Sigmoid colon (tissue), 4 donors: ENCODE data around the gene SETBP1.

Source experiments
- CTCF ChIP-seq, 4 experiments: fragments of 450-650 bp in 3 of 4; fragments of 200-600 bp in 1 of 4; IDR thresholded peaks; one replicate each; pipeline ENCODE4 v1.5.1; 2016 to 2019; ENCODE audit warnings: antibody characterized with exemption in 4 of 4, mild to moderate bottlenecking in 3 of 4, moderate library complexity in 2 of 4
- POLR2A ChIP-seq, 2 donors: fragments of 450-650 bp; IDR thresholded peaks; one replicate each; pipeline ENCODE4 v1.6.1; 2016; ENCODE audit warnings: antibody characterized with exemption in 2 of 2, mild to moderate bottlenecking in 2 of 2, moderate library complexity in 2 of 2
- POLR2AphosphoS5 ChIP-seq, 4 donors: sonication (generic); formaldehyde crosslinking; IDR thresholded peaks; one replicate each; pipeline ENCODE4 v1.6.1; 2017; ENCODE audit warnings: antibody characterized with exemption in 4 of 4

- TF ChIP-seq POLR2A (IDR thresholded peaks at IDR 0.05) (no peak), CTCF (IDR thresholded peaks at IDR 0.05) (no peak), POLR2AphosphoS5 (IDR thresholded peaks at IDR 0.05) (no peak)
These were observed 20.5 kb downstream of the SETBP1 start for GRCh38 chr18:44701227-44701626.
